ENCODE results near the gene POM121L2. TPM values are rescaled to one million over a fixed set of nuclear protein-coding genes. Genes with fewer than 3 reads are reported as not detected.
A peak's percentile ranks its signal among the peaks of the same experiment; 100 is the strongest.
"Not testable (repeated sequence)": the region's sequence is repeated elsewhere in the genome, so short reads cannot be mapped to it uniquely, and the experiment has no call there.

POM121L2 gene
- polyA plus RNA-seq, 10 donors = not detected

DNA sequence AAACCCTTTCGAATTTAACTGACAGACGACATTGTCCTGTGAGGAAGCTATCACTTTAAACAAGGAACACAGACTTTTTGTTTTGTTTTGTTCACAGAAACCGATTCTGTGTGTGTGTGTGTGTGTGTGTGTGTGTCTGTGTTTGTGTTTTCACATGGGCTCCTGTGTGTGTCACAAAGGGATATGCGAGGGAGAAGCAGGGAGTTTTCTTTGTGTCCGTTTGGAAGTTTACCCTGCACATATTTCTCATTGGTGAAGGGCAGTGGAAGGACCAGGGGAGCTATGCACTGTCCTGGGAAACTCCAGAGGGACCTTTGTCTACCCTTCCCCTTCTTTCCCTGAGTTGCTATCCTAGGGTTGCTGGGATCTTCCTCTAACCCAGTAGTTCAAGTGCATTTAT, 17.7 kb downstream of the POM121L2 start:
- DNase-seq = no peak

DNA sequence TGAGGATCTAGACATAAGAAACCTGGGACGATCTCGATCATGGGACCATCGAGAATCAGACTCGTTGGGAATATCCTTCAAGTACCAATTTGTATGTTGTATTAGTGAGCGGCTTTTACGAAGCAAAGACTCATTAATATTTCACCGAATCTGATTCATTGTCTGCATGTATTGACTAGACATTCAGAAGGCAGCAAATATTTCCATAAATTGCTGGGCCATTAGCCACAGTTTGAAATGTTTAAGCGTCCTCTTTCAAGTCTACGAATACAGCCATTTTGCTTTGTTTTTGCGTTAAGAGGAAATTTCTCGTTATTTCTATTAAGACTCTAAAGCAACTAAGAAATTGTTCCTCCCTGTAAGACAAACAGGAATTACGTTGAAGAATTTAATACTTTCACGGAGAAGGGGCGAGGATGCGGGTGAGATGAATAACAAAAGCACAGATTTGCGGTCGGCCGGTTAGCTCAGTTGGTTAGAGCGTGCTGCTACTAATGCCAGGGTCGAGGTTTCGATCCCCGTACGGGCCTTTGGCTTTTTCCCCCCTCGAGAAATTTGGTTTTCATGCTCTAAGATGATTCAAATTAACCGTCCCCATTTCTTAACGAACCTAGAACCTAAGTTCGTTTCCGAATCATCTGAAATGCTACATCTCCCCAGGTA, 18.5 kb downstream of the POM121L2 start:
- peak in 1 of 3 donors; percentile 34 for DNase-seq

DNA sequence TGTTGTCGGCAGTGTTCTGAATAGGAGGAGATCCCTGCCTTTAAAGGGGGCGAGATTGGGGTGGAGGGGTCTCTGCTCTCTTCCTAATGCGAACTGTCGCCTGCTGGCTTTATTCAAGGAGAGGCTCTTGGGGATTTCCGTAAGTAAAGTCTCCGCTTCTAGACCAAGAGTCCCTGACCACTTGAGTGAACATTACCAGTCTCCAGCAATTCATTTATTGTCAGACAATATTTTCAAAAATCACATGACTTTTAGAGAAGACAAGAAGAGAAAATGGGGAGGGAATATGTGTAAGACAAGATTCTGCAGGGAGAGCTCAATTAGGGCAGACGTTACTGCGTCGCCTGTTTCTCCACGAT, 21.2 kb downstream of the POM121L2 start:
- DNase-seq = no peak

DNA sequence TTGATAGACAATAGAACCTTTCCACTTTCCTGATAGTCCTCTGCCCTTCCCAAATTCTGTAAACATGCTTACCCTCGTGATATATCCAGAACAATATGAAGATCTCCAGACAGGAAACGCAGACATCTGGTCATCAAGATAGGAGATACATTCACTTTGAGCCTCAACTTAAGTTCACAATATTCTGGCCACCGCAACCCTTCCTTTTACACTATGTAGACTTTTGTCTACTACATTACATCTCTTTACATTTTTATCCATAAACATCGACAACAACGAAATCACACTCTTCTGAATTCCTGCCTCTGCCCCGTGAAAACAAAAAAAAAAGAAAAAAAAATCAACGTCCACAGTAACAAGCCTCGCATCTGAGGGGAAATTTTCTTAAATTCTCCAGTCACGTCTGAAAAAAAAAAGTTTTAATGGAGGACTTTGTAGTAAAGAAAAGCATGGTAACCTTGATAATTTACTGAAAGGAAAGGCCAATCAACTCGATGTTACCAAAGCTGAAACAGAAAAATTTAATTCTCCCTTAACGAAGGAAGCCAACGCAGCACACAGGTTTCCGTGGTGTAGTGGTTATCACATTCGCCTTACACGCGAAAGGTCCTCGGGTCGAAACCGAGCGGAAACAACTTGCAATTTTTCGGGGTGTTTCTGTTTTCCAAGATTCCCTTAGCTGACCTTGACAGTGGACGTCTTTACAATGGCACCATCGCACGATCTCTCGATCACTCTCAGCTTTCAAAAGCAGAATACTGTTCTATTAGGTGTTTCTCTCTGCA, 21.8 kb downstream of the POM121L2 start:
- DNase-seq = no peak

DNA sequence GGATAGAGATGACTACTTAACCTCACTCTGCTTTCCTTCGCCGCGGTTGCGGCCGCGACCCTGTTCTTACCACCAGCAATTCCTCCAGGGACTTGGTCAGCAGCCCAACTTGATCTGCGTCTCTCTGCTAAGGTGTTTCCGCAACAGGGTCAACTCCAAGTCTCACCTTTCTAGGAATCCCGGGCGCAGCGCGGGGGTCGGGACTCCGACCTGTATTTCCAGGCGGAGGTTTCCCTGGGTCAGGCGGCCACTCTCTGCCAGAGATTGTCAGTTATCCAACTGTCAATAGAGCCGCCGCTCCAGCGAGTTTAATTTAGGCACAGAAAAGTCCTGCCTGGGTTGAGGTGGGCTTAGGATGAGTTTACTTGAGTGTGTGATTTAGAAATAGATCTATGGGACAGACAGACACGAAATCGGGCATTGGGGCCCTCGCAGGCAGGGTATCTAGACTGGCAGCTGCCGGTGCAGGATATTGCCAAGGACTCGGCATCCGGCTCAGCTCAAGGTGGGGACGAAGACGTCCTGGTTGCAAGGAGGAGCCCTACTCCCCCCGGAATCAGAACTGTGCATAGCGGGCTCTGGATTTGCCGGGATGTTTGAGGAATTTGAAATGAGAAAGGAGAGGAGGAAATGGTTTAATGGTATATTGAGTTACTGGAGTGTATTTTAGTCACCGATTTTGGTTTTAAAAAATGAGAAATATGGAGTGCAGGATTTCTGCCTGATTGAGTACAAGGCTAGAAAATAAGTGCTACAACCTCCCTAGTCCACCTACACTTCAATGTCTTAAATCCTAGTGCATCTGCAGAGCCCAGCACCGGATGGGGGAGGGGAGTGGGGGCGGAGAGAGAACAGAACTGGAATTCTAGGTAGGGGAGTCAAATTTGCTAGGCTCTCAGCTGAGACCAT, 23.7 kb downstream of the POM121L2 start:
- DNase-seq = no peak

DNA sequence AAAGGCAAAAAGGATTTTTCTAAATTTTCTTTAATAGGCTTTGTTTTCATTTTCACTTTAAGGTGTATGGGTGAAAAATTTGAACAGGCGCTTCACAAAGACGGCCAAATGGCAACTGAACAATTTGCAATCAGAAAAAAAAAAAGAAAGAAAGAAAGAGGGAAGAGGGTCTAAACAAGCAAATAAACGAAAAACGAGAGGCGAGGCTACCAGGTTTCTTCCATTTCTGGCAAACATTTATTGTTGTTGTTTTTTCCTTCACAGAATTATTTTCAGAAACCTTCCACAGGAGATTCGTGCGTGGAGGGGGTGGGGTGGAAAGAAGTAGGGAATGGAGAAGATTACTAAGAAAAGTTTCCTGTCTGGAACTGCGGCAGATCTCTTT, 24.3 kb downstream of the POM121L2 start:
- DNase-seq = no peak

DNA sequence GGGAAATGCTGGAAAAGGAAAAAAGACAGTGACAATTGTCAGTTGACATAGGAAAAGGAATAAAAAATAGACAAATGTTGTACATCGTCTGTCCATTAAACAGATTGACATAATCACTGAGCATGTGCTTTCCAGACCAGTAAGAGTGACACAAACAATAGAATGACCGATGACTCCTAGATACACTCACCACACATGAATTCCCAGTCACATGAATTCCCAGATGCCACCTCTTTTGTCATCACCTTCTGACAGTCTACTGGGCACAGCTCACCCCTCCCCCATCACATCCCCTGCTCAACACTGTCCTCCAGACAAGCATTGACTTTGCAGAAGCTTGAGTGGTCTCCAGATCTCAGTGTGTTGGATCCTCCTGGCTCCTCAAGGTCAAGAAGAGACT, 25.9 kb downstream of the POM121L2 start:
- DNase-seq = no peak

DNA sequence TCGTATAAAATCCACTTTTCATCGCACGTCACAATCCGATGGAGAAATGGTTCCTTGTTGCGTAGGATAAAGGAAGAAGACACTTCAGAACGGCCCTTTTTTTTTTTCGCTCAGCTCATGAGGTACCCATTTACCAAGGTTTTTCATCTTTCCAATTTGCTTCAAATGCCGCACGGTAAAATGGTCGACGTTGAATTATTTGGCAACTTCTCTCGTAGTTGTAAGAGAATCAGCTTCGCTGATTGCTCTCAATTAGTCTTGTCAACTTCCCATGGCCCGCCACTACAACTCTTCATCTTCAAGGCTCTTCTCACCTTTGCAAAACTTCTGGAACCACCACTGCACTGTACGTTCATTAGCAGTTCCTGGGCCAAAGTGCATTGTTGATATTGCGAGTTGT, 28.8 kb downstream of the POM121L2 start:
- no peak for DNase-seq

DNA sequence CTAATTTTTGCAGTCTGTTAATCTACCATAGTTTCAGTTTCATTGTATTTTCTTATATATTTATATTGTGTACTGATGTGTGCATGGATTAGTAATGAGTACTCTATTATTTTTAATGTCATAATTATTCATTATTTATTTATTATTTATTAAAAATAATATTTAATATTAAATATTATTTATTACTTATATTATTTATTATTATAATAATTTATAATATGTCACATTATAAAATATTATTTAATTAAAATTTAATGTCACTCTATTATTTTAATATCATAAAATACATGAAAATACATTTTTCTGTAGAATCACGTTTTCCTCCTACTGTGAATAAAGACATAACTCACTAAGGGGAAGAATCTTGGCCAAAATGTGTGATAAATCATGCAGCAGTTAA, 30.5 kb downstream of the POM121L2 start:
- DNase-seq = no peak

DNA sequence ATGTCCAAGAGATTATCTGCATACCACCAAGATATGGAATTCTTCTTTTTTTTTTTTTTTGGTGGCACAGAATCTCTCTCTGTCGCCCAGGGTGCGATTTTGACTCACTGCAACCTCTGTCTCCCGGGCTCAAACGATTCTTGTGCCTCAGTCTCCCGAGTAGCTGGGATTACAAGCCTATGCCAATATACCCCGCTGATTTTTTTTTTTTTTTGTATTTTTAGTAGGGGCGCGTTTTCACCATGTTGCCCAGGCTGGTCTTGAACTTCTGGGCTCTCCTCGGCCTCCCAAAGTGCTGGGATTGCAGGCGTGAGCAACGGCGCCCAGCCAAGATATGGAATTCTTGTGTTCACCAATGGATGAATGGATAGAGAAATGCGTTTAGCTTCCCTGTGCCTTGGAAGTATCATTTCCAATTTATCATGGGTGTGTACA, 31.0 kb downstream of the POM121L2 start:
- no peak for DNase-seq

DNA sequence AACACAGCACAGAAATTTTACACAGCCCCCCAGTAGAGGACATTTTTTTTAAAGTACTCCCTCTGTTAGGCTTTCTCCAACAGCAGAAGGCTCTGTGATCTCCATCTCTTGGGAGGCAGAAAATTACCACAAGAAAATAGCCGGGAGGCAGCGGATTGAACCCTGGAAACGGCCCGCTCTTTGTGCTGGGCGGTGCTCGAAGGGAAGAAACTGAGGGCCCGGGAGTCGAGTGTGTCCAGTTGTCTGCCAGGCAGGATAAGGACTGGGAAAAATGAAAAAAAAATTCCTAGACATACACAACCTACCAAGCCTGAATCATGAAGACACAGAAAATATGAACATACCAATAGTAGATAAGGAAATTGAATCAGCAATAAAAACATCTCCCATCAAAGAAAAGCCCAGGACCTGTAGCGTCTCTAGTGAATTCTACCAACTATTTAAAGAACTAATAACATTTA, 31.5 kb downstream of the POM121L2 start:
- DNase-seq = no peak

DNA sequence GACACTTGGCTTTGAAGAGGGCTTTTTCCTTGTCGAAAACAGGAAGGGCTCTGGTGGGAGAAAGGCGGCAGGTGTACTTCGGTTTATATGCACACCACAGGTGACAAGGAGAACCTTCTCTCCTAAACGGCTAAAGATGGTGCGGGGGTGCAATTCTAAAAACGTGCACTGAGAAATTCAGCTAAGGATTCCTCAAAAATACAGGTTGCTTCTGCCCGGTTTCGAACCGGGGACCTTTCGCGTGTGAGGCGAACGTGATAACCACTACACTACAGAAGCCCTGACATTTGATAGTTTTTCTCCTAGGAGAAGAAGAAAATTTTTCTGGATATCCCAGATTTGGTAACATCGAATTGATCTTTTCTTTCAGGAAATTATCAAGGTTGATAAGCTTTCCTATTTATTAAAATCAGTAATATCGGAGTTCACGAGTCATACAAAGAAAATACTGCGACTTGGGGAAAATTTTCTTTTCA, 32.0 kb downstream of the POM121L2 start:
- DNase-seq = peak in 1 of 3 donors; percentile 44

DNA sequence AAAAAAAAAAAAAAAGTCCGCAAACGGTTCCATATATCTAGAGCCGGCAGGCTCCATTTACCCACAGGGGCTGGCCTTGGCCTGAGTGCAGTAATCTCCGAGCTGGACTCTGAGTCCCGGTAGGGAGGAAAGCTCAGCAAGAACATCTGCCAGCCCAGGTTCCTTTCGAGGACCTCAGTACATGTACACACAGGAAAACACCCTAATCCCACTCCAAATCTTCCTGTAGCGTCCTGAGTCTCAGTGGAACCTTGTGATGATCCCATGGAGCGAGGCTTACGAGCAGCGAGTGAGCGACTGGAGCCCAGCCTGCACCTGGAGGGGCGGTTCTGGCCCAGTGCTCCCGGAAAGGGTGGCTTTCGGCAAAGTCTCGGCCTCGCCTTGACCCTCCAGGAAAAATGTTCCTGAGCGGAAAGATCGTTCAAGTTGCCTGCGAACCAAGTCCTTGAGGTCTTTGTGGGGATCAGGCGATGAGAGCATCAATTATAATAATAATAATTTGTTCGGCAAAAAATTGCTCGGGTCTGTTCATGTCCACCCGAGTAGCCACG, 32.5 kb downstream of the POM121L2 start:
- peak in 1 of 3 donors; percentile 8 for DNase-seq

DNA sequence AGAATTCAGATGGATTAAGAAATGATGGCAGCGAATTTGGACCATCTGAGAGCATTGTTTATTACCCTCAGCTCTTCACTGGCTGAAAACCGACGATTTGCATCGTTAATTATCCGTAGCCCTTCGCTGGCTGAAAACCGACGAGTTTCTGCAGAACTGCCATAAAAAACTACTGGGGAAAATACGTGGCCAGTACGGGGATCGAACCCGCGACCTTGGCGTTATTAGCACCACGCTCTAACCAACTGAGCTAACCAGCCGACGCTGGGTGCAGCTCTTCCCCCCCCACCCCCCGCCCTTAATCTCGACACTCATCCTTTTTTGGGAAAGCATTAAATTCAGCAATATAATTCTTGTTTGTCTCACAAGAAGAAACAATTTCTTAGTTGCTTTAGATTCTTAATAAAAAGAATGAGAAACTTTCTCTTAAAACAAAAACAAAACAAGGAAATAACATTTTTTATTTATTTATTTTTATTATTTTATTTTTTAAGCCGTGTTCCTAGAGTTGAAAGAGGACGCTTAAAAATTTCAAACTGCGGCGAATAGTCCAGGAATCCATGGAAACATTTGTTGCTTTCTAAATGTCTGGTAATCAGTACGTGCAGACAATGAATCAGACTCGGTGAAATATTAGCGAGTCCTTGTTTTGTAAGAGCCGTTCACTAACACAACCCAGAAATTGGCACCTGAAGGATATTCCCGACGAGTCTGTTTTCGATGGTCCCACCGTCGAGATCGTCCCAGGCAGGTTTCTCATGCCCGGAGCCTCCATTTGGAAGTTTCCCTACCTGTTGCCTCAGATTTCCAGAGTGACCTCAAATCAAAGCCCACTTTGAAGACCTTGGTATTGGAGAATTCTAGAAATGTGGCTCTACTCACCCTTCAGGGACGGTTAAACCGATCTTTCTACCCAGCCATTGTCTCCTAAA, 36.8 kb downstream of the POM121L2 start:
- no peak for DNase-seq

DNA sequence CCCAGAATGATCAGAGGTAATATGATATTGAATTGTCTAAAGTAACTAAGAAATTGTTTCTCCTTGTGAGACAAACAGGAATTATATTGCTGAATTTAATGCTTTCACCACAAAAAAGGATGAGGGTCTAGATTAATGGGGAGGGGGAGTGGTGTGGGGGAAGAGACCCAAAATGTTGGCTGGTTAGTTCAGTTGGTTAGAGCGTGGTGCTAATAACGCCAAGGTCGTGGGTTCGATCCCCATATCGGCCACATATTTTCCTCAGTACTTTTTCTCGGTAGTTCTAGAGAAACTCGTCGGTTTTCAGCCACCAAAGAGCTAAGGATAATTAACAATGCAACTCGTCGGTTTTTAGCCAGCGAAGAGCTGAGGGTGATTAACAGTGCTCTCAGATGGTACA, 38.3 kb downstream of the POM121L2 start:
- no peak for DNase-seq

DNA sequence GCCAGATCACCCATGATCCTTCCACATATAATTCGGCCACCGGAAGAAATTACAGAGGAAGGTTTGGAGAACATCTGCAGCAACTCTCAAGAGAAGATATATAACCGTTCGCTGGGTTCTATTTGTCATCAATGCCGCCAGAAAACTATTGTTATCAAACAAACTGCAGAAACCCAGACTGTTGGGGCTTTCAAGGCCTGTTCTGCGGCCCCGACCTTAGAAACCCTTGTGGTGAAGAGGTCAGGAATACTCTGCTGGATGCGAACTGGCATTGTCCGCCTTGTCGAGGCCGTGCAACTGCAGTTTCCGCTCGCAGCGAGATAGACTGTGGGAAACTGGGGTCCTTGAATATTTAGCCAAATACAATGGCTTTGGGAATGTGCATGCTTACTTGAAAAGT, 43.3 kb downstream of the POM121L2 start:
- DNase-seq = no peak

DNA sequence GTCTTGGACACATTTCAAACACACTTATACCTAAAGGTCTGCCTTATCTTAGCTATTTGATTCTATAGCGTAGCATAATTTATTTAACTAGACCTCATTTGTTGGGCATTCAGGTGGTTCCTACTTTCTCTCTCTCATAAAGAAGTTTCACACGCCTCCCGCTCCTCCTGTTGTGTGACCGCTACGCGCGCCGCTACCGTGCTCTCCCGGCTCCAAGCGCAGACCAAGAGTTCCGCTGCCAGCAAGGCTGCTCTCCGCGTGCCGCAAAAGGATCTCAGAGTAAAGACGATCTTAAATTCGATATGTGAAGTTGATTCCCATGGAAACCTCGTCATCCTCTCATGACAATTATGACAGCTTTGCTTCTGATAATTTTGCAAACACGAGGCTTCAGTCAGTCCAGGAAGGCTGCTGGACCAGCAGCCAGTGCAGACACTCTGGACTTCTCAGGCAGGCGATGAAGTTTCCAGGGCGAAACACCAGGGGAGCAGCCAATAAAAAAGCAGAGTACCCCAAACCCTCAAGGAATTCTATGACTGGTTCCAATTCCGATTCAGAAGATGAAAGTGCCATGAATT, 44.1 kb downstream of the POM121L2 start:
- DNase-seq = no peak

DNA sequence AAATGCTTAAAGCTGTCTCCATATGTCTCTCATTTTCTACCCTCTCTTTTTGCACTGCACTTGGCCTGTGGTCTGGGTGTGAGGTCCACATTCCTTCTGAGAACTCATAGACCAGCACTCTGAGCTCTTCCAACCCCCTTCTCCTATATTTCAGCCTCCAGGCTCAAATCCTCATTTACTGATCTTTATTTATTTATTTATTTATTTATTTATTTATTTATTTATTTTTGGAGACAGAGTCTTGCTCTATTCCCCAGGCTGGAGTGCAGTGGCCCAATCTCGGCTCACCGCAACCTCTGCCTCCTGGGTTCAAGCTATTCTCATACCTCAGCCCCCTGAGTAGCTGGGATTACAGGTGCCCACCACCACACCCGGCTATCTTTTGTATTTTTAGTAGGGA, 45.1 kb downstream of the POM121L2 start:
- DNase-seq = not testable (repeated sequence)

DNA sequence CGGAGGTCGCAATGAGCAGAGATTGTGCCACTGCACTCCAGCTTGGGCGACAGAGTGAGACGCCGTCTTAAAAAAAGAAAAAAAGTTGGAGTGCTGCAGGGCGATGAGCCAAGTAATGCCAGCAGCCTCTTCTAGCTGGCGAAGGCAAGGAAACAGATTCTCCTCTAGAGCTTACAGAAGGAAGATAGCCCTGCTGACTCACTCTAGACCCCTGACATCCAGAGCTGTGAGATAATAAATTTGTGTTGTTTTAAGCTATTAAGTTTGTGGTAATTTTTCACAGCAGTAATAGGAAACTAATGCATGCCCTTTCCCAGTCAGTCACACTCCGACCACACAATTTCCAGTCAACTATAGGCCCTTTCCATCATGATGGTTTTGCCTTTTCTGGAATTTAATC, 48.2 kb downstream of the POM121L2 start:
- DNase-seq = no peak

DNA sequence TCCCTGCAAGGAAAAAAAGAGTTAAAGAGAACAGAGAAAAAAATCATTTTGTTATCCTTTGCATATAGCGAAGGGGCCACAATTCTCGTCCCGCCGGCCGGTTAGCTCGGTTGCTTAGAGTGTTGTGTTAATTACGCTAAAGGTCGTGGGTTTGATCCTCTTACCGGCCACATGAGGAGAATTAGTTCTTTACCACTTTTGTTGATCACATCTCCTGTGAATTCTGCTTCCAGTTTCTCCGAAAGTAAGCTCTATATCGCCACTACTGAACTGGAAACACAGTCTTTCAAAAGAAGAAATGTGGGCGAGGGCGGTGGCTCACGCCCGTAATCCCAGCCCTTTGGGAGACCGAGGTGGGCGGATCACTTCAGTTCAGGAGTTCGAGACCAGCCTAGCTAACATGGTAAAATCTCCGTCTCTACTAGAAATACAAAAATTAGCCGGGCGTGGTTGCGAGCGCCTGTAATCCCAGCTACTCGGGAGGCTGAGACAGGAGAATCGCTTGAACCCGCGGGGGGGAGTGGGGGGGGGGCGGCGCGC, 51.2 kb downstream of the POM121L2 start:
- DNase-seq = no peak

Data from muscle of back (tissue), 11 donors.